Measurements from ENCODE around the gene FOXN3. TPM values are rescaled to one million over a fixed set of nuclear protein-coding genes. Genes with fewer than 3 reads are reported as not detected.

The FOXN3 gene
- polyA plus RNA-seq, 1 donor from 2014 or later = 10.3 TPM

DNA sequence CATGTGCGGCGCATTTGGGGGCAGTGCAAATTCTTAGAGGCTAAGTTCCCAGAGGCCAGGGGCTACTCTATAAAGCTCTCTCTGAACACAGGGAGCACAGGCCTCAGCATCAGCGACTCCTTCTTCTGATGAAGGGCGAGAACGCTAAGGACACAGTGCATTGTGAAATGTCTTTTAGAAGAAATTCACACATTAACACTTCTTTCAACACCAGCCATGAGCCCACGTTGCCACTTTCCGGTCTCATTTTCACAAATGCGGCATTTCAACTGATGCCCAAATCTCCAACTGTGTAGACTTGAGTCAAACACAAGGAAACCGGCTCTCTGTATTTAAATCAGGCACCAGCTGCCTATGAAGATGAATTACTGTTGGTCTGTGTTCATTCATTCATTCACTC lies 162.0 kb downstream of the FOXN3 start:
- no peaks in the 10 kb centered on the region for H3F3A ChIP-seq (ENCODE audit: insufficient read depth, low read length, poor library complexity, severe bottlenecking)
- H3K27ac ChIP-seq (ENCODE audit: low read length) = no peak overlapping the region
- no peak overlapping the region for H3K4me2 ChIP-seq (ENCODE audit: low read length)
- no peak overlapping the region for H3K9ac ChIP-seq (ENCODE audit: low read length)
- no peak overlapping the region for H2AFZ ChIP-seq (ENCODE audit: low read depth, low read length)
- no peak overlapping the region for H3K4me3 ChIP-seq (ENCODE audit: low read length)
- no peaks in the 10 kb centered on the region for H3K9me2 ChIP-seq (ENCODE audit: insufficient read depth, low read length)
- no peaks in the 10 kb centered on the region for H4K20me1 ChIP-seq (ENCODE audit: insufficient read depth)
- no peaks in the 10 kb centered on the region for H3K27me3 ChIP-seq (ENCODE audit: insufficient read depth, low read depth, low read length)
- no peak for TF ChIP-seq CTCF (IDR thresholded peaks at IDR 0.05; ENCODE audit: poor library complexity, severe bottlenecking)
- no peak for TF ChIP-seq TAF1 (IDR thresholded peaks at IDR 0.05; ENCODE audit: low read depth)
- no peak for TF ChIP-seq EP300 (conservative IDR thresholded peaks at IDR 0.05; ENCODE audit: poor library complexity, severe bottlenecking)
- TF ChIP-seq POLR2AphosphoS5 (IDR thresholded peaks at IDR 0.05) = no peak
- no peak for TF ChIP-seq SMC3 (conservative IDR thresholded peaks at IDR 0.05; ENCODE audit: poor library complexity)
- no peak for TF ChIP-seq EZH2 (IDR thresholded peaks at IDR 0.05; ENCODE audit: borderline replicate concordance, insufficient read depth, low read length, poor library complexity, severe bottlenecking)
- TF ChIP-seq, protein P1, sequence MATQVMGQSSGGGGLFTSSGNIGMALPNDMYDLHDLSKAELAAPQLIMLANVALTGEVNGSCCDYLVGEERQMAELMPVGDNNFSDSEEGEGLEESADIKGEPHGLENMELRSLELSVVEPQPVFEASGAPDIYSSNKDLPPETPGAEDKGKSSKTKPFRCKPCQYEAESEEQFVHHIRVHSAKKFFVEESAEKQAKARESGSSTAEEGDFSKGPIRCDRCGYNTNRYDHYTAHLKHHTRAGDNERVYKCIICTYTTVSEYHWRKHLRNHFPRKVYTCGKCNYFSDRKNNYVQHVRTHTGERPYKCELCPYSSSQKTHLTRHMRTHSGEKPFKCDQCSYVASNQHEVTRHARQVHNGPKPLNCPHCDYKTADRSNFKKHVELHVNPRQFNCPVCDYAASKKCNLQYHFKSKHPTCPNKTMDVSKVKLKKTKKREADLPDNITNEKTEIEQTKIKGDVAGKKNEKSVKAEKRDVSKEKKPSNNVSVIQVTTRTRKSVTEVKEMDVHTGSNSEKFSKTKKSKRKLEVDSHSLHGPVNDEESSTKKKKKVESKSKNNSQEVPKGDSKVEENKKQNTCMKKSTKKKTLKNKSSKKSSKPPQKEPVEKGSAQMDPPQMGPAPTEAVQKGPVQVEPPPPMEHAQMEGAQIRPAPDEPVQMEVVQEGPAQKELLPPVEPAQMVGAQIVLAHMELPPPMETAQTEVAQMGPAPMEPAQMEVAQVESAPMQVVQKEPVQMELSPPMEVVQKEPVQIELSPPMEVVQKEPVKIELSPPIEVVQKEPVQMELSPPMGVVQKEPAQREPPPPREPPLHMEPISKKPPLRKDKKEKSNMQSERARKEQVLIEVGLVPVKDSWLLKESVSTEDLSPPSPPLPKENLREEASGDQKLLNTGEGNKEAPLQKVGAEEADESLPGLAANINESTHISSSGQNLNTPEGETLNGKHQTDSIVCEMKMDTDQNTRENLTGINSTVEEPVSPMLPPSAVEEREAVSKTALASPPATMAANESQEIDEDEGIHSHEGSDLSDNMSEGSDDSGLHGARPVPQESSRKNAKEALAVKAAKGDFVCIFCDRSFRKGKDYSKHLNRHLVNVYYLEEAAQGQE (IDR thresholded peaks at IDR 0.05; ENCODE audit: borderline replicate concordance) = no peak
- TF ChIP-seq MXI1 (conservative IDR thresholded peaks at IDR 0.05; ENCODE audit: poor library complexity, severe bottlenecking) = no peak
- H3K36me3 ChIP-seq (ENCODE audit: insufficient read depth, low read length) = no peaks in the 10 kb centered on the region
- no peaks in the 10 kb centered on the region for H3K9me3 ChIP-seq (ENCODE audit: low read length)
- H3K79me2 ChIP-seq (replicated peaks; ENCODE audit: insufficient read depth, low read length) = no peaks in the 10 kb centered on the region

DNA sequence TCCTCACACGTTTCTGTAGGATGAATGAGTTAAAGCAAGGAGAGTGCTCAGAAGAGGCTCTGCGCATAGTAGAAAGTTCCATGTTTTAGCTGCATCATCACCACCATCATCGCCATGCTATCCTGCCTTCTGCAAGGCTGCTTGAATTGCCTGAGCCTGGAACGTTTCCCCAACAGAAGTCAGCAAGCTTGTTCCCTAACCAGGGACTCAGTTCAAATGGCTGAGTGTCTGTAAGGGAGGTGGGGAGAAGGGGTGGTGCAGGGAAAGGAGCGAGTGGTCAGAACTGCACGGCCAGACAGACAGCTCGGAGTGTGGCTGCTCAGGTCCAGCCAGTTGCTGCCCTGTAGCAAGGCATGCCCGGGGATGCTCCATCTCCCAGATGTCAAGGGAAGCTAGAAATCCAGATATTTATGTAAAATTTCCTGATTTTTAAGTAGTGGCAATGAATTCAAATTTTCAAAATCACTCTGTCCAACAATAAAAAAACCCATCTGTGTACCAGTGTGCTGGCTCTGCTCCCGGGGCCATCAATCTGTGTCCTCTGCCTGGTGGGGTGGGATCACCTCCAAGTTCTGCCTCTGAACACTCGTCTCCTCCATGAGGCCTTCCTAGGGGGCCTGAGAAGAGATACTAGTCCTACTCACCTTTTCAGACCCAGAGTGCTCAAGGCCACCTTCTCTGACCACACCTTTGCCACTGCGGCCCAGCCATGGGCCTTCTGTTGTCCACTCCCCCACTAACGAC lies 162.7 kb downstream of the FOXN3 start:
- H3F3A ChIP-seq (ENCODE audit: insufficient read depth, low read length, poor library complexity, severe bottlenecking) = no peaks in the 10 kb centered on the region
- no peaks in the 10 kb centered on the region for H3K79me2 ChIP-seq (replicated peaks; ENCODE audit: insufficient read depth, low read length)
- H3K9me3 ChIP-seq (ENCODE audit: low read length) = no peaks in the 10 kb centered on the region
- H3K27me3 ChIP-seq (ENCODE audit: insufficient read depth, low read depth, low read length) = no peaks in the 10 kb centered on the region
- no peaks in the 10 kb centered on the region for H4K20me1 ChIP-seq (ENCODE audit: insufficient read depth)
- no peak overlapping the region for H3K27ac ChIP-seq (ENCODE audit: low read length)
- H3K36me3 ChIP-seq (ENCODE audit: insufficient read depth, low read length) = no peaks in the 10 kb centered on the region
- no peak overlapping the region for H3K4me2 ChIP-seq (ENCODE audit: low read length)
- H2AFZ ChIP-seq (ENCODE audit: low read depth, low read length) = no peak overlapping the region
- no peak for TF ChIP-seq RAD21 (conservative IDR thresholded peaks at IDR 0.05)
- H3K9me2 ChIP-seq (ENCODE audit: insufficient read depth, low read length) = no peaks in the 10 kb centered on the region
- H3K4me3 ChIP-seq (ENCODE audit: low read length) = no peak overlapping the region
- no peak overlapping the region for H3K9ac ChIP-seq (ENCODE audit: low read length)

Data from neural cell (in vitro differentiated cells).